Measurements from ENCODE around the gene POFUT1. TPM values are rescaled to one million over a fixed set of nuclear protein-coding genes. Genes with fewer than 3 reads are reported as not detected.
A peak's percentile ranks its signal among the peaks of the same experiment; 100 is the strongest.

The POFUT1 gene
- total and polyA plus RNA-seq, 12 donors, result 9.7 to 32.9 (median 27.4) TPM

GRCh38 chr20:32204205-32205109 is 3.2 kb upstream of the POFUT1 start:
- TF ChIP-seq CTCF (IDR thresholded peaks at IDR 0.05), result no peak
- H3K9me3 ChIP-seq, result no peaks in the 10 kb centered on the region
- ATAC-seq (peak in 2 of 8 donors; percentile 3 to 57), DNase-seq (no peak)
- H3K4me1 ChIP-seq, result peaks cover 31 to 75% (median 68%) of the 10 kb centered on the region in 9 donors
- intact Hi-C loops (cut with DNase I), result loop anchor here in 6 of 10 donors (5.0 to 10.0 kb wide), 8 partner anchors 70 to 278 kb away; partner anchors contain the start of genes ASXL1 (in 2 of the 6), KIF3B (in 1 of the 6) and TM9SF4 (in 1 of the 6)
- H3K27ac ChIP-seq, result peak overlapping the region; percentile 68 to 99 (median 94)
- no peaks in the 10 kb centered on the region for H3K27me3 ChIP-seq
- H3K36me3 ChIP-seq, result peaks cover 0 to 36% (median 16%) of the 10 kb centered on the region in 9 donors
- 44 to 46% methylated on average over 4 of the region's 4 CpGs for WGBS, 2 donors
- peak overlapping the region in 4 of 10 donors; percentile 87 to 100 (median 100) for H3K4me3 ChIP-seq

DNA sequence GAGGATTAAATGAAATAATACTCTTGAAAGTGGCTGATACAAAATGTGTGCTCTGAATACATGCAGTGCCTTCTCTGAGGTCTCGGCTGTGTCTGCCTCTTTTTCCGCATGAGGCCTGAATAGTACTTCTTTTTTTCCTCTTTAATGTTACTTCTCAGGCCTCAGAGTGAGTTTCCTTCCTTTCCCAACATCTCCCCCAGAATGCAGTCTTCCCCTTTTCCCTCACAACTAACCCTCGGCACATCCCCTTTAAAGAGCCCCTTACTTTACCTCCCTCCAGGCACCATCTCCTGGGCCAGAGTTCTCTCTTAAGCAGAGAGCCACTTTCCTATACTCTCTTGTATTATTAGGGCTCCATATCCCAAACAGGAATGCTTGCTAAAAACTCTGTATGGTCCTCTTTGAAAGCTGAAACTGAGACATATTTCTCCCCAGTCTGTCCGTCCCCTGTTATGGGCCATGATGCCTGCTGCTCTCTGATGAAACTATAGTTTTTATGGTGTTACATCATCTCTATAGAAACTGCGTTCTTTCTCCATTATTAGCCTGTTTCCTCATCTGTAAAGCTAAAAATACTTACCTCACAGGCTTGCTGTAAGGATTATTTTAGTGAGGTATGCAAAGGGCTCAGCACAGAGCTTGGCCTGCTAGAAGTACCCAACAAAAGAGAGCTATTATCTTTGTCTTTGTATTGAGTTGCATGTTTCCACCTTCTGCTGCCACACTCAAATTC is 2.4 kb upstream of the POFUT1 start:
- DNase-seq (no peak), ATAC-seq (peak in 4 of 8 donors; percentile 39 to 58 (median 47))
- 46 to 50% methylated on average over 5 of the region's 5 CpGs for WGBS, 2 donors
- H3K4me1 ChIP-seq, result peaks cover 31 to 77% (median 68%) of the 10 kb centered on the region in 9 donors
- intact Hi-C loops (cut with DNase I), result loop anchor here in 6 of 10 donors (5.0 to 10.0 kb wide), 8 partner anchors 70 to 277 kb away; partner anchors contain the start of genes ASXL1 (in 2 of the 6), KIF3B (in 1 of the 6) and TM9SF4 (in 1 of the 6)
- no peak for TF ChIP-seq CTCF (IDR thresholded peaks at IDR 0.05)
- peak overlapping the region; percentile 68 to 99 (median 94) for H3K27ac ChIP-seq
- peak overlapping the region in 8 of 10 donors; percentile 25 to 100 (median 98) for H3K4me3 ChIP-seq
- no peaks in the 10 kb centered on the region for H3K27me3 ChIP-seq
- H3K36me3 ChIP-seq, result peaks cover 0 to 36% (median 8%) of the 10 kb centered on the region in 9 donors
- no peaks in the 10 kb centered on the region for H3K9me3 ChIP-seq

DNA sequence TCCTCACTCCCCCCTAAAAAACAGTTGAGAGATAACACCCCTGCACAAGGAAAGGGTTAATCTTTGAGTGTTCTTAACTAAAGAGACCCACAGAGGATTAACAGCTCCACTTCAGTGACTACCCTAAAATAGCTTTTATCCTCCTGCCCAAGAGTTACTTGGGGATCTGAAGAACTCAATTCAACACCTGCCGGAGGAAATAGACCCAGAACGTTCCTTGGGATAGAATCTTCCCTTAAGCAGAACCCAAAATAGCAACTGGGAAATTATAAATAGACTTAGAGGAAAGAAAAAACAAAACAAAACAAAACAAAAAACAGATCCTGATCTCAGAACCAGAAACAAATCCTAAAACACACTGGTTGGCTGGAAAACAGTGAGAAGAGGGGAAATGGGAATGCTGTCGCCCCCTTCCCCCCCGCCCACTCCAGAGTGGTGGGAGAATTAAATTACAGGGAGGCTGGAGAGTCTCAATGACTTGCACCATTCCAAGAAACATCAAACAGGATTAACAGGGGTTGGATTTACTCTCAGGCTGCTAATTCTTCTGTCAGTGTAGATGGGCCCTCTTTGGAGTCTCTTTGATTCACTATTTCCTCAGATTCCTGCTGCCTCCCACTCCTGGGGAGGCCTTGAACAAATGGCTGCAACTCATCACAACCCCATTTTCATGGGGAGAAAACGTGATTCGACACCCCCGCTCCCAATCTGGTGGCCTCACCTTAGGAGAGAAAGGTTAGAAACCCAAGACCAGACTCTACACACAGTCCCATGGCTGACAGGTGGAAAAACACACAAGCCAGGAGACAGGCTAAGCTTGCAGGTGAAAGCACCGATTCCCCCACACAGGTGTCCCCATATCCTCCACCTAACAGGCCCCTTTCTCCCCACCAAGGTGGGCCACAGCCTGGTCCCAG is 1.6 kb upstream of the POFUT1 start:
- no peak for TF ChIP-seq CTCF (IDR thresholded peaks at IDR 0.05)
- Histone ChIP-seq H3K27ac (peak overlapping the region; percentile 68 to 99 (median 94)), H3K9me3 (no peaks in the 10 kb centered on the region), H3K27me3 (no peaks in the 10 kb centered on the region), H3K4me1 (peaks cover 31 to 76% (median 67%) of the 10 kb centered on the region in 9 donors), H3K36me3 (peaks cover 0 to 36% (median 5%) of the 10 kb centered on the region in 9 donors), H3K4me3 (peak overlapping the region; percentile 70 to 100 (median 98))
- DNase-seq, result no peak
- intact Hi-C loops (cut with DNase I), result loop anchor here in 6 of 10 donors (2.0 to 10.0 kb wide), 10 partner anchors 51 to 276 kb away; partner anchors contain the start of genes ASXL1 (in 2 of the 6), KIF3B (in 2 of the 6) and TM9SF4 (in 1 of the 6)
- 38 to 40% methylated on average over 8 of the region's 8 CpGs for WGBS, 2 donors
- ATAC-seq, result peak in 2 of 8 donors; percentile 3 to 6

Data from heart right ventricle (tissue), 16 donors.